ENCODE results near the gene RHOU.
A peak's percentile ranks its signal among the peaks of the same experiment; 100 is the strongest.

Gene RHOU

DNA sequence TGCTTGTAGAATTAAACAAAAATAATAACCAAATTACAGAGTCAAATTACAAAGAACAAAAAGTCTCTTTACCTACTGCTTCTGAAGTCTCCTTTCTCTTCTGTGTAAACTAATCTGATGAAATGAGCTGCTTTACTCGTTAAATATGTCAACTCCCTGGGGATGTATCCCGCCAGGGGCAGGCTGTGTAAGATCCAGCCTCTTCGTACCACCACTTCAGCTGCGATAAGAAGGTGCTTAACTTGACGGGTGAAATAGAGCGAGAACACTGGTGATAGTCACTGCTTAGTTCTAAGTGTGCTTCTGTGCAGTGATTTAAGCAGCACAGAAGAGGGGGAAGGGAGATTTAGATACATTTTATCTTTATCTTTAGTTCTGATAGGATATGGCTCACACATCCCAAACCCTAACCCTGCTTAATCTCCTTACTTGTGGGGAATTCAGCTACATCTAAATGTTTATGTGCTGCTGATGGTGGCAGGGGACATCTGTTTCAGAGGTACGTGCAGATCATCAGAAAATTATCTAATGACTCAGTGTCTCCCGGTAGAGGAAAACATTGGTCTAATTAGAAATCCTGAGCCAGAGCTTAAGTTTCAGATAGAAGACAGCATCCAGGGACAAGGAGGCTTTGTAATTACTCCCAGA, 46.0 kb downstream of the RHOU start:
- H3K27ac ChIP-seq = peak overlapping the region; percentile 48
- TF ChIP-seq CTCF (conservative IDR thresholded peaks at IDR 0.05) = no peak

DNA sequence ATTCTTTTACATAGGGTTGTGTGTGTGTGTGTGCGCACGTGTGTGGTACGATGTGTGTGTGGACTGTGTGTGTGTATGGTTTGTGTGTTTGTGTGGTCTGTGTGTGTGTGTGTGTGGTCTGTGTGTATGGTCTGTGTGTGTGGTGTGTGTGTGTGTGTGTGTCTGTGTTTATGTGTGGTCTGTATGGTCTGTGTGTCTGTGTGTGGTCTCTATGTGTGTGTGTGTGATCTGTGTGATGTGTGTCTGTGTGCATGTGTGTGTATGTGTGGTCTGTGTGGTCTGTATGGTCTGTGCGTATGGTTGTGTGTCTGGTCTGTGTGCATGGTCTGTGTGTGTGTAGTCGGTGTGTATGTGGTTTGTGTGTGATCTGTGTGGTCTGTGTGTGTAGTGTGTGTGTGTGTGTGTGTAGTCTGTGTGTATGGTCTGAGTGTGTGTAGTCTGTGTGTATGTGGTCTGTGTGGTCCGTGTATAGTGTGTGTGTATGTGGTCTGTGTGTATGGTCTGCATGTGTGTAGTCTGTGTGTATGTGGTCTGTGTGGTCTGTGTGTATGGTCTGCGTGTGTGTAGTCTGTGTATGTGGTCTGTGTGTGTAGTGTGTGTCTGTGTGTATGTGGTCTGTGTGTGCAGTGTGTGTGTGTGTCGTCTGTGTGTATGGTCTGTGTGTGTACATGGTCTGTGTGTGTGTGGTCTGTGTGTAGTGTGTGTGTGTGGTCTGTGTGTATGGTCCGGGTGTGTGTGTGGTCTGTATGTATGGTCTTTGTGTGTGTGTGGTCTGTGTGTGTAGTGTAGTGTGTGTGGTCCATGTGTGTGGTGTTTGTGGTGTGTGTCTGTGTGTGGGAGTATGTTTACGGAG, 46.8 kb downstream of the RHOU start:
- H3K27ac ChIP-seq = peak overlapping the region; percentile 48; the same call in 1 of the 2 replicates
- TF ChIP-seq CTCF (conservative IDR thresholded peaks at IDR 0.05) = no peak

DNA sequence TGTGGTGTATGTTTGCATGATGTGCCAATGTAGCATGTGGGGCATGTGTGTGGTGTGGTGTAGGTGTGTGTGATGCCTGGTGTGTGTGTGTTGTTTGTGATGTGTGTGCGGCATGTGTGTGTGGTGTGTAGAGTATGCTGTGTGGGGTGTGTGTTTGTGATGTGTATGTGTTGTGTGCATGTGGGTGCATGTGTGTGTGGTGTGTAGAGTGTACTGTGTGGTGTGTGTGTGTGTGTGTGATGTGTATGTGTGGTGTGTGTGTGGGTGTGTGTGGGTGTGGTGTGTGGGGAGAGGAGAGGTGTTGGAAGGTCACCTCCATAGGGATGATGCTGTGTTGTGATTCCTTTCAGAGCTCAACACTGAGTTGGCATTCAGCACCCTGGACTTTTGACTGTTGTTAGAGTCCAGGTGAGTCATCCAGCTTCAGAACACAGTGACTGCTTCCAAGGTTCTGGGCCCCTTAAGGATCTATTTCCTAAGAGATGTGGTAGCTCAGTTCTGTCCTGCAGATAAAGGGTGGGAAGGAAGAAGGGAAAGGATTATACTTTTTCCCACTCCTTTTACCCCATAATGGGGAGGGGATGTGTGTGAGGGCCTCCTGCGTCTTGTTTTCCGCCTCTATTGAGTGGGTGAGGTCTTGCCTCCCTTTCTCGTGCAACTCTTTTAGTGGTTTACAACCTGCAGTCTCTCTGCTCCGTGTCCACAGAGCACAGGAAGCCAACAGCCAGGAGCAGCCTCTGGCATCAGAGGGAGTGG, 47.6 kb downstream of the RHOU start:
- H3K27ac ChIP-seq = no peak overlapping the region
- TF ChIP-seq CTCF (conservative IDR thresholded peaks at IDR 0.05) = no peak

DNA sequence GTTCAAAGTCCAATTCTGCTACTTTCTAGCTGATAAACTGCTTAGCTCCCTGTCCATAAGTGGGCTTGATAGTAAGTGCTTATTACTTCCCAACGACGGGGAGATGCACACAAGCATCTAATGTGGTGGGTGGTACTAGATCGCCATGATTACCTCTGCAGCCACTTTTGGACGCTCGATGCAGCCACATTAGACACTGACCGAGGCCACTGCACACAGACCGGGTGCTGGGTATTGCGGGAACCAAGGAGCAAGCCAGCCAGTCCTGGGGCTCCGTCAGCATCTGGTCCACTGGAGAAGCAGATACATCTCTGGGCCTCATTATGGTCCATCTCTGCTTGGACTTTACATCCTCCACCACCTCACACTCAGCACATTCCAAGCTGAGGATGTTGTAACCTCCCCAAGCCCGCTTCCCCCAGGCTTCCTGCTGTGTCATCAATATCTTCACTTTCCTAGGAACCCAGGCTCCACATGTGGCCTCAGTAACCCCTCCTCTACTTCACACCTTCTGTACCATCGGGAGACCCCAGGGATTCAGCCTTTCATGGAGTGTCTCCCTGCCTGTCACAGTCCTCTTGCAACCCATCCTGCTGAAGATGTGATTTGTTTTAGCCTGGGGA, 48.2 kb downstream of the RHOU start:
- H3K27ac ChIP-seq = no peak overlapping the region
- TF ChIP-seq CTCF (conservative IDR thresholded peaks at IDR 0.05) = no peak

DNA sequence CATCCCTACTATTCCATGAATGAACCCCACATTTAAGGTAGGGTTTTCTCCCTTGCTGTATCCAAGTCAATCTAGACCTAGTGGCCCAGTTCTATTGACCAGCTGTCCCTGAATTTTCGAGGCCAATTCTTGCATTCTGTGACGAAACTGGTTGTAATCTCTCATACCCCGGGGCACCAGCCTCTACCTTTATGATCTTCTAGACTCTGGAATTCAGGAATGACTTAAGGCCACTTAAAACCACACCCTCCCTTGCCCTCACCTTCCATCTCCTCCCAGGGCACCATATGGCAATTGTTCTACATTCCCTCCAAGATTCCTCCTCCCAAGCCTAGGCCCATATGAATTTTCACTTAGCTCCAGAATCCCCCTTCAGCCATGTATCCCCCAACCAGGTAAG, 48.9 kb downstream of the RHOU start:
- no peak overlapping the region for H3K27ac ChIP-seq
- TF ChIP-seq CTCF (conservative IDR thresholded peaks at IDR 0.05) = no peak

- TF ChIP-seq CTCF (conservative IDR thresholded peaks at IDR 0.05) = no peak
- no peak overlapping the region for H3K27ac ChIP-seq
These were observed 50.4 kb downstream of the RHOU start for GRCh38 chr1:228785366-228786330.
